GM19438 (cell line): ENCODE data around the gene AQP1.

Experiments
- ATAC-seq: cut with Tn5 transposase; IDR thresholded peaks from one replicate; pipeline ENCODE4 v1.9.1; 2021; ENCODE audit warnings: low read depth; ENCODE audit not compliant: unreplicated experiment

The AQP1 gene

DNA sequence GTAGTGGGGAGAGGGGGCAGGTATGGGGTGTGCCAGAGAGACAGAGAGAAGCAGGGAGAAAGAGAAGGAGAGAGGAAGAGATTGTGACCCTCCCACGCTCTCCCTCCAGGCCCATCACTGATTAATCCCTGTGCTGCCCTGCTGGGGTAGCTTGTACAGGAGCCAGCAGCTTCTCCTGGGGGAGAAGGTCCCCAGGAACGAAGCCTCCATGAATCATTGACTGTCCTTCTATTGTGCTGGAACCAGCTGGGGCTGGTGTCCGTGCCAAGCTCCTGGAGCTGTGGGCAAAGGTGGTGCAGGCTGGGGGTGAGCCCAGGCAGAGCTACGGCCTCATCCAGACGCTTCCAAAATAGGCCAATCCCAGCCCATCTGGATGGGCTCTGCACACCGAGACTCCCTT, 20.9 kb downstream of the AQP1 start:
- no peak for ATAC-seq

DNA sequence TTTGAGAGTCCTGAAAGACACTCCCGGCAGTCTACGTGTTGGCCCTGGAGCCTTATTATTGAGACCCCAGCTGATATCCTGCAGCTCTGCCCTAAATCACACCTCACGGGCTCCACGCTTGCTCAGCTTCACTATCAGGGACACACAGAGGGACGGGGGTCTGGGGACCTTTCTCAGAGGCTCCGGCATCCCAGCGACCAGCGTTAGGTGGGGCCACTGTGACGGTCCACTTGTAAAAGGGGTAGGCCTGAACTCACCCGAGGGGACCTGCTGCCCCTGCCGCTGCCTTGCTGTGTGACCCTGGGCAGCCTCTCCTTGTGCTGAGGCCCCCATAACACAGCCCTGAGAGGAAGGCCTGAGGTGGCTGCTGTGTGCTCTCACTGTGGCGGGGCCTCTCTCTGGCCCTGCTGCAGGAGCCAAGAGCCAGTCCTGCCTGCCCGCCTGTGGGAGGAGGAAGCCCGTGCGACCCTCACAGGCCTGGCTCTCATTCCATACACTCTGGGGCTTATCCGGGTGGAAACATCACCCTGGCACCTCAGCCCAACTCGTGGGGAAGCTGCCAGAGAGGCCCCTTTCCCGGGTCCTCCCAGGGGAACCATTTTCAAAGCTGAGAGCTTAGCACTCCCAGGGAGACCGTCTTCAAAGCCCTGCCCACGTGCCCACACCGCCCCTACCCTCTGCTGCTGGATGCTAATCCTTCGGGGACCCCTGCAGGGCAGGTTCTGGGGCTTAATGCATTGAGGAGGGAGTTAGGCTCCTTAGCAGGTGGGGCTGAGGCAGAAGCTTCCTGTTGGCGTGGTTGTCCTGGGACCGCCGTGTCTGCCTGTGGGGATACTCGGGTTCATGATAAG, 21.7 kb downstream of the AQP1 start:
- no peak for ATAC-seq

DNA sequence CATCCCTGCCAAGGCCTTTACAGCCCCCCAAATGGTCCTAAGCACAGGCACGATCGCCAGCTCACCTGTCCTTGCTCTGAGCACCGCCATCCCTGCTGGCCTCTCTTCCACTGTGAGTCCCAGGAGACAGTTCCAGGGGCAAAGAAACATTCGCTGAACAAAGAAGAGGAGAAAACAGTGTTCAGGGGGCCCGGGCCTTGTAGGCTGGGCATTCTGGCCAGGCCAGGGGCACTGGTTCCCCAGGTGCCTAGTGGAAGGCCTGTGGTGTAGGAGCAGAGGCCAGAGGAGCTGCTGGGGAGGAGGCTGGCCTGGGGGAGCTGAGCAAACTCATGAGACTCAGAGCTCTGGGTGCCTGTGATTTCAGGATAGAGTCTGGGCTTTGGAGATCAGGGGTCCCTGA, 22.6 kb downstream of the AQP1 start:
- ATAC-seq: no peak

DNA sequence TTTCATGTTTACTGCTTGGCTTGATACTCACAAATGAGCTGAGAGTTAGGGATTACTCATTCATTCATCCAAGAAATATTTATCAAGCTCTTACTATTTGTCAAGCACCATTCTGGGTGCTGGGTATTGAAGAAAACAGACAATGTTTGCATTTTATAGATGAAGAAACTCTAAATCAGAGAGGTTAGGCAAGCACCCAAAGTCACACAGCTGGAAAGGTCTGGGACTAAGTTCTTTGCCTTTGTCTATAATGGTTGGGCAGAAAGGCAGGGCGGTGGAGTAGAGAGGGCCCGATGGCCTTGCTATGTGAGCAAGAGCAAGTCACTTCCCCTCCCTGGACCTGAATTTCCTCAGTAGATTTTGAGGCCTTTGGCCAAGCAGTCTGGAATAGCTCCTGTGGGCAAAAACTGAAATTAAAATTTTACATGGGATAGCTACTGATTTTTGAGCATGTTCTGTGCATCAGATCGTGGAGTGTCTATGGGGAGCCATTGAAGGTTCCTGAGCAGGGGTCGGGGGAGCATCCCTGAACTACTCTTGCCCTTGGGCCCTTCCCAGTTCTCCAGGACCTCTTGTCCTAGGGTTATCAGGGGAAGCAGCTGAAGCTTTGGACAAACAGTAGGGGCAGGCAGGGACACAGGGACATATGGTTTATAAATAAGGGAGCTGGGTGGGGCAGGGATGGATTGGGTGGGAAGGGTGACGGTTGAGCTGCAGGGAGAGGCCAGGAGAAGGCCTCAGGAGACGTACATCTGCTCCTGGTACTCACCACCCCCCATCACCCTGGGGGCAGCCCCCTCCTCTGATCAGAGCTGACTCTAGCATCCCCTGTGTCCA, 23.3 kb downstream of the AQP1 start:
- no peak for ATAC-seq

DNA sequence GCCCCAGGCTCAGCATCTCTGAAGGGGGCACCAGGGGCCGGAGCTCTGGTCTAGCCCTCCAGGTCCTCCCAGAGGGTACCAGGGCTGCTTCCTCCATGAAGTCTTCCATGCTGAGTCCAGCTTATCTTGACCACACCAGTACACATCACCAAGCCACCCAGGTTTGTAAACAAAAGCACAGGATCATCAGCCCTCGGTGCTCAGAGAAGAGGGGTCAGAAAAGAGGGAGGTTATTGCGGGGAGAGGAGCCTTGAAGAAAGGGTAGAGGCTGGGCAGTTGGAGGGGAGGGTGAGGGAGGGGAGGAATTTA, 23.9 kb downstream of the AQP1 start:
- no peak for ATAC-seq

DNA sequence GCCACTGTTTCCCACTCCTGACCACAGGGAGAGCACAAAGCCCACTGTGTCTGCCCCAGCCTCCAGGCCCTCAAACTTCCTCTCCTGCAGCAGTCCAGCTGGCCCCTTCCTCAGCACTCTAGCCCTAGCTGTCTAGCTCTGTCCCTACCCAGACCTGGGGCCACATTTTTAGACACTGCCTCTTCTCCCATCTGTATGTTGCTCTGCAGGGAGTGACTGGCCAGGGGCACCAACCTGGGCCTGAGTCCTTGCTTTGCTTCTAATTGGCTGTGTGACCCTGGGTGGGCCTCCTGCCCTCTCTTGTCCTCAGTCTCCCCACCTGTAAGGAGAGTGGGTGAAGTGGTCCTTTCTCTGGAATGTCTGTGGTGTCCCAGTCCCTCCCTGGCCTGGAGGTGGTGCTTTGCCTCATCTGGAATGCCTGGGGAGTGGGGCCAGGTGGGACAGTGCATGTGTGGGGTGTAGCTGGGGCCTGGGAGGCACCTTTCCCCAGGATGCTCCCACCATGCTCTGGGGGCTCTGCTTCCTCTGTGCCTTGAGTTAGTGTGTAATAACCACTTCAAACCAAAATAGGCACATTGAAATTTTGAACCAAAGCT, 25.1 kb downstream of the AQP1 start:
- no peak for ATAC-seq

DNA sequence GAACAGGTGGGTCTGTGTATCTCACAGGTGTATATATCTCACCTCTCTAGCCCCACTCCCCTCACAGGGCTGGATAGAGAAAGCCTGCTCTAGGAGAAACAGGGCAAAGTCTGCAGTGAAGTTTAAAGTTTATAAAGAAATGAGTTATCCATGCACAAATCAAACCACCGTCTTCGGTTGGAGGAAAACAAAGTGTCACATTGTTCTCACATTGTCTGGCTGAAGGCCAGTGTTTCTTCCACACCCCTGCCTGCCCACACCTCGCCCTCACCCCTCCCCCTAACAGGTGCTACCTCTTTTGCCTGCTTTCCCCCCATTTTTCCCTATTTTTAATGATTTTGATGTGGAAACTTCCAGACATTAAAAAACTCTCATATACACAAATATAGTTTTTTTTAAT, 25.8 kb downstream of the AQP1 start:
- ATAC-seq: no peak

DNA sequence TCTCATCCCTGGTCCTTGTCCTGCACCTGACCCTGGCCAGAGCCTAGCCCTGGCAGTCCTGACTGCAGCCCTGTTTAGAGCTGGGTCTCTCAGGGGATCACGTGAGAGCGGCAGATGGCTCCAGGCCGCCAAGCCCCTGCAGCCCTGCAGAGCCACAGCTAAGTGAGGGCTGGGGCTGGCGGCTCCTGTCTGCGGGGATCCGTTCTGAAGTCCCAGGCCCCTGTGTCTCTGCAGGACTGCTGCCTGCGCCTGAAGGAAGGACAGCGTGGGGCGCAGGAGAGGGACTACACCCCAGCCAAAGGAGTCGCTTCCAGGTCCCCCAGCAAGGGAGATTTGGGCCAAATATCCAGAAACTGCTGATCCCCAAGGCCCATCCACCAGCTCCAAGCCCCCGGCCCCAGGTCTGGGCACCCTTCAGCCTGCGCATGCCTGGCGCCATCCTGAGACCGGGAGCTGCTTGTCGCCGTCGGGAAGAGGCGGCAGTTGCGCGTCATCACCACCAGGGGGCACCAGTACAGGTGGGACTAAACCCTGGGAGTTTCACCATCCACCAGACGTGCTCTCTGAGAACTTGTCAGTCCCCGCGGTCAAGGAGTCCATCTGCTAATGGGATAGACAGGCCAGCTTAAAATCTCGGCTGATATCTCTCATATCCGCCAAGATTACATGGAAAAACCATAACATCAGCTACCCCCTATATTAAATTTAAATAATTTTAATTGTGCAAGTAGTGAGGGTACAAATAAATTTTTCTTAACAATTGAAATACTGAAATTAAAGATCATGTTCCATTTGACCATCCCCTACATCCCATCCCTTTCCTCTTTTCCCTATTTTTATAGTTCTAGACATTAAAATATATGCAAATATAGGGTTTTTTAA, 27.0 kb downstream of the AQP1 start:
- ATAC-seq: peak; percentile 93

DNA sequence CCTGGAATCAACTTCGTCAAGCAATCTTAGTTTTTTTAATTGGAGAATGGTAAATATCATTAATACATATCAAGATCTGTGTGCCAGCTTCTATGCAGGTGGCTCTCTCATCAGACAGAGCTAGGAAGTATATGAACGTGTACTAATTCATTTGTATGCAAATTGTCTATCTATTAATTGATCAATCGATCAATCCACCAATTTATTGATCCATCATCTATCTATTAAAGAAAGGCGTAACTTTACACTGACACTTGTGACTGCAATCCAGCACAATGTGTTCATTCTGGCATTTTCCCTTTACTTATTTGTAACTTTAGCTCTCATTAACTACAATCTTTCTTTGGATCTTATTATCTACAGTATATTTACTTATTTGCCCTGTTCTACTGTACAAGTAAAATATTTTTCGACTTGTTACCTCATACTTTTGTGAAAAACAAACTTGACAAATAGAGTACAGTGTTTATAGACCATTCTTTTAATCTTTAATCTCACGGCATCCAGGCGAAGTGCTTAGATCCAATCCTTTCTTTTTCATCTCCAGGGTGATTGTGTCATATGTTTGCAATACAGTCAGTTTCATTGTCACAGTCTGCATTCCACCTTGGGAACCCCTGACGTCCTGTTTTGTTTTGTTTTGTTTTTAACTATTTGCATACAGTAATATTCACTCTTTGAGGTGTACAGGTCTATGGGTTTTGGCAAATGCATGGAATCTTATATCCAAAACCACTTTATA, 30.1 kb downstream of the AQP1 start:
- ATAC-seq: no peak

DNA sequence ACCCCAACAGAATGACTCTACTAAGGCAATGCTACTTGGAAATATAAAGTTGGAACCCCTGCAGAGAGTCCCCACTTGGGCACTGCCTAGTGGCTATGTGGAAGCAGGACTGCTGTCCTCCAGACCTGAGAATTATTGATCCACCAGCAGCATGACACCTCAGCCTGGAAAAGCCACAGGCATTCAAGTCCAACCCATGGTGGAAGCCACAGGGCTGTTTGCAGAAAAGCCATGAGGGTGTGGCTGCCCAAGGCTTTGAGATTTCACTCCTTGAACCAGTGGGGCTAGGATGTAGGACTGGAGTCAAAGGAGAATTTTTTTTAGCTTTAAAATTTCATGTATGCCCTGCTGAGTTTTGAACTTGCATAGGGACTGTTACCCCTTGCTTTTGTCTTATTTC, 38.5 kb downstream of the AQP1 start:
- ATAC-seq: no peak

DNA sequence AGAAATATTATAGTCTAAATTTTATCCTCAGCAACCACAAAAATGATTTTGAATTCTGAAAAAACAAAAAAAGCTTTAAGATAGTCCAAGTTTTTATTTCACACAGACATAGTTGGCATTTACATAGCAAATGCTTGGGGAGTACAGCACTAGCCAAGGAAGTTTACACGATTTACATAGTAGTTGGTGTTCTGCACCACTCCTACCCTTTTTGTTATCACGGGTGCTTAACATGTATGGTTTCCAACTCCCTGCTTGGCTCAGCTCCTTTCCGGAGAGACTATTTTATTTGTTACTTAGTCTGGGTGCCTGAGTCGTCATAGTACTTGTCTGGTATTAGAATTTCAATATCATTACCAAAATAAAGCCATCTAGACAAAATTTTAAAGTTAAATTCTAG, 43.3 kb downstream of the AQP1 start:
- ATAC-seq: no peak

DNA sequence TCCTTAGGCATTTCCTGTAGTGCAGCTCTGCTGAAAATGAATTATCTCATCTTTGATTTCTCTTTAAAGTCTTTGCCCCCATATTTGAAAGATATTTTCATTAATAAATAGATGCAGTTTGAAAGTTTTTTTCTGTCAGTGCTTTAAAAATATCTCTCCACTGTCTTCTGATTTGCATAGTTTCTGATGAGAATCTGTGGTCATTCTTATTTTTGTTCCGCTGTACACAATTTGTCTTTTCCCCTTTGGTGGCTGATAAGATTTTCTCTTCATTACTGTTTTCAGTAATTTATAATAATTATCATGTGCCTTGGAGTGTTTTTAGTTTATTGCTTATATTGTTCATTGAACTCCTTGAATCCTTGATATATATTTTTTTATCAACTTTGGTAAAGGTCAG, 45.1 kb downstream of the AQP1 start:
- no peak for ATAC-seq

DNA sequence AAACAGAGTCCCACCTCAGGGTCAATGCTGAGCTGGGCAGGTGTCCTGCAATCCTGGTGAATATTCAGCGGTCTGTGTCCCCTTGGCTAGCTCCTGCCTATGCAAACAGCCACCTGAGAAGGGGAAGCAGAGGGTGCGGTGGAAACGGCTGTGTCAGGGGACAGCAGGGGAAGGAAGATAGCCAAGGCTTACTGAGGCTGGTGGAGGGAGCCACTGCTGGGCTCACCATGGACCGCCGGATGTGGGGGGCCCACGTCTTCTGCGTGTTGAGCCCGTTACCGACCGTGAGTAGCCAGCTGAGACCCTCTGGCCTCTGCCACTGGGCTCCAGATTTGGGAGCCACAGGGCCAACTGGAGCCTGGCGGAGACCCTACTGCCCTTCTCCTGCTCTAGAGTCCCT, 52.2 kb downstream of the AQP1 start, which contains the start of gene GHRHR:
TSS of gene GHRHR (plus strand) at position 112 of the 400 bp plus-strand sequence. CDS start at position 228, 116 bp downstream.
- no peak for ATAC-seq

DNA sequence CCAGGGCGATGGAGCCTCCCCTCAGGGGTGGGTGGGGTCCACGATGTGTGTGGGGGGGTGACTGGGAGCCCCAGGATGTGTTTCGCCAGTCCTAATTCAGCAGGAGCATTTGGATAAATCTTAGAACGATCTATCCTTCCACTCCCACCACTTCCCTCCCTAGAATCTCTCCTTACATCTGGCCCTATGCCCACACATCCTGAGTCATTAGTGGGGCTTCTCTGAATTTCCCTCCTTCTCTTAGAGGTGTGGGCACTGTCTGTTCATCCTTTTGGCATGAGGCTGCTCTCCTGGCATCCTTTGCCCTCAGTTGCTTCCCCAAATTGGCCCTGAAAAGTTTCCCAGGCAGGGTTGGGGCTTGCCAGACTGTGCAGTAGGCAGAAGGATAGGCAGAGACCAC, 53.7 kb downstream of the AQP1 start:
- ATAC-seq: no peak

DNA sequence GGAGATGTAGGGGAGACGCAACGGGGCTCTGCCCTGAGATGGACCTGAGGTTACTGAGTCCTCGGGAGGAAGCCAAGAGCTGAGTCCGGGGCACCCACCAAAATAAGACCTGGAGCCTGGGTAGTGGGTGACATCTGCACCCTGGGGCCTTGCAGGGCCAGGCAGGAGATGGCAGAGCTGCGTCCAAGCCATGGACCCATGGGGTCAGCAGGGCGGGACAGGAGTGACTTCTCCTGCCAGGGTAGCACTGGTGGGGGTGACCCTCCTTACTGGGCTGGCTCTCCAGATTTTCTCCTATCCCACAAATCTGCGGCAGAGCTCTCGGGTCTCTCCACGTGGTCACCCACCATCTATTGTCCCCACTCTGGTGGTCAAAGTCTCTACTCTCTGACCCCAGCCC, 54.2 kb downstream of the AQP1 start:
- no peak for ATAC-seq

DNA sequence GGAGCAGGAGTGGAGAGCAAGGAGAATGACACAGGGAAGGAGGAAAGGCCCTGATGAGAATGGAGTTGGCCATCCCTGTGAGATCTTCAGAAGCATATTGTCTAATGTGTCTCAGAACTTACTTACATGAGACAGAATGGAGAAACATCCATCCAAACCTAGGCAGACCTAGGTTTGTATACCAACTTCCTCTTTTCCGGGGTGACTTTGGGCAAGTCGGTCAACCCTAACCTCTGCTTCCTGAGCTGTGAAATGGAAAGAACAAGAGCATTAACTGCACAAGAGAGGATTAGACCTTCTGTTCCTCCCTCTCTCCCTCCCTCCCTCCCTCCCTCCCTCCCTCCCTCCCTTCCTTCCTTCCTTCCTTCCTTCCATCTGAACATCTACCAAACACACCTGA, 56.6 kb downstream of the AQP1 start:
- ATAC-seq: no peak

DNA sequence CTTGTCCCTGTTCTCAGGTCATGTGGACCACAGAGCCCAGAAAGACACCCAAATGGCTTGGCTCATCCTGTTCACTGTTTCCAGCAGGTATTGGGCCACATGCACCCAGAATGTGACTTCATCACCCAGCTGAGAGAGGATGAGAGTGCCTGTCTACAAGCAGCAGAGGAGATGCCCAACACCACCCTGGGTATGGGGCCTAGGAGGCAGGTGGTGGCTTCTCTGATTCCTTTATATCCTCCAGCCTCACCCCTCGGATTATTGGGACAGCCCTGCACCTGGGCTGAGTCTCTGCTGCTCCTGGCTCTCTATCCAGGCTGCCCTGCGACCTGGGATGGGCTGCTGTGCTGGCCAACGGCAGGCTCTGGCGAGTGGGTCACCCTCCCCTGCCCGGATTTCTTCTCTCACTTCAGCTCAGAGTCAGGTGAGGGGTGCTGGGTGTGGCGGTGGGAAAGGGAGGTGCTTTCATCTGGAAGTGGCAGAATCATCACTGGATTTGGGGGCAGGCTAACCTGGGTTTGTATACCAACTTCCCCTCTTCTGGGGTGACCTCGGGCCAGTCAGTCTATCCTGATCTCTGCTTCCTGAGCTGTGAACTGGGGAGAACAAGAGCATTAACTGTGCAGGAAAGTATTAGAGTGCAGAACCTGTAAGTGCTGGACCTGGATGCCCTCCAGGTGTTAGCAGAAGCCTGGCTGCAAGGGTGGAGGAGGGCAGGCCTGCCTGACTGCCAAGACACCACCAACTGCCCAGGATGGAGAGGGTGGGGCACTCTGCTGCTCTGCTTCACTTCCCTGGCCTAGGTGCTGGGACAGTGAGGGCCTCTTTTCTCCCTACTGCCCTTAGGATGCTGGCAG, 57.3 kb downstream of the AQP1 start:
- no peak for ATAC-seq

DNA sequence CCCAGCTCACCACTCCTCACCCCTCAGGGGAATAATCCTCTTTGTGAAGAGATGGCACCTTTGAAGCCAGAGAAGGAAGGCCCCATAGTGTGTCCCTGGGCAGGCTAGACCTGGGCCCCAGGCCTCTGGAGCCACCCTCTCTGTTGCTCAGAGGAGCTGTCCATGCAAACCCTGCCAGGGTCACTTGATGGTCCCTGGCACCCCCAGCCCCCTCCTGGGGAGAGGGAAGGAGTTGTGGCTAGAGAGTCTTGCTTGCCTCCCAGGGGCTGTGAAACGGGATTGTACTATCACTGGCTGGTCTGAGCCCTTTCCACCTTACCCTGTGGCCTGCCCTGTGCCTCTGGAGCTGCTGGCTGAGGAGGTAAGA, 57.9 kb downstream of the AQP1 start:
- ATAC-seq: no peak

DNA sequence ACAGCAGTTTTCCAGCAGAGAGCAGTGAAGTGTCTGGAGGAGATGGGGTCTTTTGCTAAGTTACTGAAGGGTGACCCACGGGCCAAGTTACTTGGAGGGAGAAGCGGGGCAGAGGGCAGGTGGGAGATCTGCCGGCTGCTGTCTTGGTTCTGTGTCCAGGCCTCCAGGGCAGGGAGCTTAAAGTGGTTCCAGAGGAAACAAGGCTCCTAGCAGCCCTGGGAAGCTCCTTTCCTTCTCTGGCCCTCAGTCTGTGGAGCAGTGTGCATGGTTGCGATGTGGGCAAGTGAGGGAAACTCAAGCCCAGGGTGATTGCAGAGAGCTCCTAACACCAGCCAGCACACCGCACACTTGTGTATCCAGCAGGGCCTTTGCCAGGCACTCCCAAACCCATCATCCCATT, 58.4 kb downstream of the AQP1 start:
- ATAC-seq: no peak
